ENCODE measurements around the gene TSPAN5.

- TF ChIP-seq ZNF8 (CRISPR knock-in tag; IDR thresholded peaks at IDR 0.05) (no peak), ISL1 (CRISPR knock-in tag; IDR thresholded peaks at IDR 0.05) (no peak), ZNF70 (CRISPR knock-in tag; IDR thresholded peaks at IDR 0.05) (no peak)
- TF ChIP-seq, protein P1, sequence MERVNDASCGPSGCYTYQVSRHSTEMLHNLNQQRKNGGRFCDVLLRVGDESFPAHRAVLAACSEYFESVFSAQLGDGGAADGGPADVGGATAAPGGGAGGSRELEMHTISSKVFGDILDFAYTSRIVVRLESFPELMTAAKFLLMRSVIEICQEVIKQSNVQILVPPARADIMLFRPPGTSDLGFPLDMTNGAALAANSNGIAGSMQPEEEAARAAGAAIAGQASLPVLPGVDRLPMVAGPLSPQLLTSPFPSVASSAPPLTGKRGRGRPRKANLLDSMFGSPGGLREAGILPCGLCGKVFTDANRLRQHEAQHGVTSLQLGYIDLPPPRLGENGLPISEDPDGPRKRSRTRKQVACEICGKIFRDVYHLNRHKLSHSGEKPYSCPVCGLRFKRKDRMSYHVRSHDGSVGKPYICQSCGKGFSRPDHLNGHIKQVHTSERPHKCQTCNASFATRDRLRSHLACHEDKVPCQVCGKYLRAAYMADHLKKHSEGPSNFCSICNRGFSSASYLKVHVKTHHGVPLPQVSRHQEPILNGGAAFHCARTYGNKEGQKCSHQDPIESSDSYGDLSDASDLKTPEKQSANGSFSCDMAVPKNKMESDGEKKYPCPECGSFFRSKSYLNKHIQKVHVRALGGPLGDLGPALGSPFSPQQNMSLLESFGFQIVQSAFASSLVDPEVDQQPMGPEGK (CRISPR knock-in tag; IDR thresholded peaks at IDR 0.05; ENCODE audit: borderline replicate concordance), result no peak
These were observed 12.7 kb upstream of the TSPAN5 start for GRCh38 chr4:98671131-98671530.

All from SK-N-SH treated with all-trans-retinoic acid at 6 μM for 48 hours (cell line).